Measurements from ENCODE around the gene CHST7.

DNA sequence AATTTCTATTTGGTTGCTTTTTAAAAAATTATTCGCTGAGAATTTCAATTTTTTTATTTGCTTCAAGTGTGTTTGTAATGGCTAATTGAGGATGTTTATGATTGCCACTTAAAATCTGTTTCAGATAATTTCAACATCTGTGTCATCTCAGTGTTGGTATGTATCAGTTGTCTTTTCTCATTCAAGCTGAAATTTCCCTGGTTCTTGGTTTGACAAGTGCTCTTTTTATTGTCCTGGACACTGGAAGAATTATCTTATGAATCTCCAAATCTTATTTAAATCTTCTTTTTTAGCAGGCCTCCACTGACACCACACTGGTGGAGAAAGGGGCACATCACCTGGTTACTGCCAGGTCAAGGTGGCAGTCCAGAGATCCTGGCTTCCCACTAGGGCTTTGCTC is 21.5 kb downstream of the CHST7 start:
- TF ChIP-seq, protein P1, sequence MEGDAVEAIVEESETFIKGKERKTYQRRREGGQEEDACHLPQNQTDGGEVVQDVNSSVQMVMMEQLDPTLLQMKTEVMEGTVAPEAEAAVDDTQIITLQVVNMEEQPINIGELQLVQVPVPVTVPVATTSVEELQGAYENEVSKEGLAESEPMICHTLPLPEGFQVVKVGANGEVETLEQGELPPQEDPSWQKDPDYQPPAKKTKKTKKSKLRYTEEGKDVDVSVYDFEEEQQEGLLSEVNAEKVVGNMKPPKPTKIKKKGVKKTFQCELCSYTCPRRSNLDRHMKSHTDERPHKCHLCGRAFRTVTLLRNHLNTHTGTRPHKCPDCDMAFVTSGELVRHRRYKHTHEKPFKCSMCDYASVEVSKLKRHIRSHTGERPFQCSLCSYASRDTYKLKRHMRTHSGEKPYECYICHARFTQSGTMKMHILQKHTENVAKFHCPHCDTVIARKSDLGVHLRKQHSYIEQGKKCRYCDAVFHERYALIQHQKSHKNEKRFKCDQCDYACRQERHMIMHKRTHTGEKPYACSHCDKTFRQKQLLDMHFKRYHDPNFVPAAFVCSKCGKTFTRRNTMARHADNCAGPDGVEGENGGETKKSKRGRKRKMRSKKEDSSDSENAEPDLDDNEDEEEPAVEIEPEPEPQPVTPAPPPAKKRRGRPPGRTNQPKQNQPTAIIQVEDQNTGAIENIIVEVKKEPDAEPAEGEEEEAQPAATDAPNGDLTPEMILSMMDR (conservative IDR thresholded peaks at IDR 0.05 in 1 of 2, IDR thresholded peaks at IDR 0.05 in 1 of 2; ENCODE audit: low read depth in 1 of 2, low read length in 2 of 2), result no peak
- TF ChIP-seq EZH2 (IDR thresholded peaks at IDR 0.05; ENCODE audit: low read length, missing control alignments), result no peak

All from fibroblast of lung (primary cell).